ENCODE results near the gene MADD.

The MADD gene

DNA sequence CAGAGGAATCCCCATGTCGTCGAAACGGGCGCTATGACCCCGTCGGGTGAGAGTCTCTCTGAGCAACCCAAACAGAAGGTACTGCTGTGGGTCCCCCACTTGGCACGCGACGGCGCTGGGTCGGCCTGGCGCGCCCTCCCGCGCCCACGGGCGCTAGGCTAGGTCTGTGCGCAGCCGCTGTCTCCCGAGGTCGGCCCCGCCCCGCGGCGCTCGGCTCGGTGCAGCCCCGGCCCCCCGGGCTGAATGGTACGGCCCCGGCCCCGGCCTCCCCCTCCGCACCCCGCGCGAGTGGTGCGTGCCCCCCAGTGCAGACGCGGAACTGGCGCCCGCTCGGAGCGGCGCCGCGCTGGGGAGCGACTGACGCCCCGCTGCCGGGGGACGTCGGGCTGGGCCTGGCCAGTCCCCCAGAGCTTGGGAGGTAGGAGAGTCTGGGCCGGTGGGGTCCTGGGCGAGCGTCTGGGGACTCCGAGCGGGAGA, at the start of gene MADD:
Gene MADD (plus strand): TSS at position 305 of the 477 bp plus-strand sequence.
- DNase-seq = peak; percentile 88

DNA sequence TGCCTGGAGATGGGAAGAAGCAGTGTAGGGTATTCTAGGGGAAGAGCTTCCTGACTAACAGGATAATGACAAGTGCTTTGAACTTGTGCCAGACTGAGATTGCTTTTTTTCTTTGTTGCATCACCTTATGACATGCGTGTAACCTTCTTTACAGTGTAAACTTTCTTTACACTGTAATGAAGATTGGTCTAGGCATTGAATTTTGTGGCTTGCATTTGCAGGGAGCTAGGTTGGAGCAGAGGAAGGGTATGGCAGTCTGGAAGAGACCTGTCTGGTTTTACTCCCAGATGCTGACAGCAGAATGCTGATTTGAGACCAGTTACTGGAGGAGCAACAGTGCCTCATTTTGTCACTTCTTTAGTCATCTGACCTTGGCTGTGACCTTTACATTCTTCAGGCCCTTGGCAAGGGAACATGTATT, 49.5 kb upstream of the MADD start:
- DNase-seq = no peak

DNA sequence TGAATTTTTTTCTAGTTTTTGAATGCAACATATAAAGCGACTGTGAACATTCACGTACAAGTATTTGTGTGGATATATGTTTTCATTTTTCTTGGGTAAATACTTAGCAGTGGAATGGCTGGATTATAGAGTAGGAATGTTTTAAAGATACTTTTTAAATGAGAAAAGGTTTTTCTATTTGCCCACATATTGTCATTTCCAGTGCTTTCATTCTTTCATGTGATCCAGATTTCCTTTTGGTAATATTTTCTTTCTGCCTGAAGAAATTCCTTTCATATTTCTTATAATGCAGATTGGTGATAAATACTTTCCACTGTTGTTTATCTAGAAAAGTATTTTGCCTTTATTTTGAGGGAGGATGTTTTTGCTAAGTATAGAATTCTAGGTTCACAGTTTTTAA, 47.2 kb upstream of the MADD start:
- DNase-seq = no peak

DNA sequence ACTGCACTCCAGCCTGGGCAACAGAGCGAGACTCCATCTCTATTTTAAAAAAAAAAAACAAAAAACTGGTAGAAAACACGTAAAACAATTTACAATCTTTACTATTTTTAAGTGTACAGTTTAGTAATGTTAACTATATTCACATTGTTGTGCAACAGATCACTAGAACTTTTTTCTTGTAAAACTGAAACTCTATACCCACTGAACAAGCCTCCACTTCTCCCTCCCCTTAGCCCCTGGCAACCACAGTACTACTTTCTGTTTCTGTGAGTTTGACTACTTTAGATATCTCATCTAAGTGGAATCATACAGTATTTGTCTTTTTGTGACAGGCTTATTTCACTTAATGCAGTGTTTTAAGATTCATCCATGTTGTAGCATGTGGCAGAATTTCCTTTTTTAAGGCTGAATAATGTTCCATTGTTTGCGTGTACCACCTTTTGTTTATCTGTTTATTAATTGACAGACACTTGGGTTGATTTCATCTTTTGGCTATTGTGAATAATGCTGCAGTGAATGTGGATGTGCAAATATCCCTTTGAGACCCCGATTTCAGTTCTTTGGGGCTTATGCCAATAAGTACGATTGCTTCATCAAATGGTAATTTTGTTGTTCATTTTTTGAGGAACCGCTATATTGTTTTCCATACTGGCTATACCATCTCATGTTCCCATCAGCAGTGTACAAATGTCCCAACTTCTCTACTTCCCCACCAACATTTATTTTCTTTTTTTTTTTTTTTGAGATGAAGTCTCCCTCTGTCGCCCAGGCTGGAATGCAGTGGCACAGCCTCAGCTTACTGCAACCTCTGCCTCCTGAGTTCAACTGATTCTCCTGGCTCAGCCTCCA, 44.2 kb upstream of the MADD start:
- no peak for DNase-seq

DNA sequence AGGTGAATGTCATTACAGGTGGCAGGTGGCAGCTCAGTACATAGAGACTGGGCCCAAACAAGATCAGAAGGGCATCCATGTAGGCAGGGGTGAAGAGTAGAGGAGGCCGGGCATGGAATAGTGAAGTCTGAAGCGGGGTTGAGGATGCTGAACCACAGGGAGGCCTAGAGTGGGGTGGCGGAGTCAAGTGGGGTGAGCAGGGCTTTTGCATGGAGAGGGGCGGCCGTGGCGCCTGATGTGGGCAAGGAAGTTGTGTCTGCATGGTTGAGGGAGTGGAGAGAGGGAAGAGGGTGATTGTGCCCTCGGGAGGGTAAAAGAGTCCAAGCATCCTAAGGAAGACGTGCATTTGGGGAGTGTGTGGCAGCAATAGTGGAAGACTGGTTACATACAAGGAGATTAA, 40.8 kb upstream of the MADD start:
- no peak for DNase-seq

DNA sequence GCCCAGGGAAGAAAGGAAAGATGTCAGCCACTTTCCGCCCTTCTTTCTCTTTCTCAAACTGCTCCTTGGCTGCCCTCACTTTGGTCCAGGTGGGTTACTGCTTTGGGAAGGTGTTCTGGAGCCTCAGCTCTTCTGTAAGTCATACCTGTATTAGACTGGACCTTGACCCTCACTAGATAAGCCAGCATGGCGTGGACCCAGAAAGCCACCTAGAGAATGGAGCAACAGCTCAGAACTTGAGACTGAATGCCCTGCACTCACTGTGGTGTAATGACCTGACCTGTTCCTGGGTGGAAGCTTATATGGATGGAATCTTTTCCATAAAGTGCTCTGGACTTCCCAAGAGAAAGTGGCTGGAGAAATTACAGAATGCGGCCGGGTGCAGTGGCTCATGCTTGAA, 36.9 kb upstream of the MADD start:
- no peak for DNase-seq

DNA sequence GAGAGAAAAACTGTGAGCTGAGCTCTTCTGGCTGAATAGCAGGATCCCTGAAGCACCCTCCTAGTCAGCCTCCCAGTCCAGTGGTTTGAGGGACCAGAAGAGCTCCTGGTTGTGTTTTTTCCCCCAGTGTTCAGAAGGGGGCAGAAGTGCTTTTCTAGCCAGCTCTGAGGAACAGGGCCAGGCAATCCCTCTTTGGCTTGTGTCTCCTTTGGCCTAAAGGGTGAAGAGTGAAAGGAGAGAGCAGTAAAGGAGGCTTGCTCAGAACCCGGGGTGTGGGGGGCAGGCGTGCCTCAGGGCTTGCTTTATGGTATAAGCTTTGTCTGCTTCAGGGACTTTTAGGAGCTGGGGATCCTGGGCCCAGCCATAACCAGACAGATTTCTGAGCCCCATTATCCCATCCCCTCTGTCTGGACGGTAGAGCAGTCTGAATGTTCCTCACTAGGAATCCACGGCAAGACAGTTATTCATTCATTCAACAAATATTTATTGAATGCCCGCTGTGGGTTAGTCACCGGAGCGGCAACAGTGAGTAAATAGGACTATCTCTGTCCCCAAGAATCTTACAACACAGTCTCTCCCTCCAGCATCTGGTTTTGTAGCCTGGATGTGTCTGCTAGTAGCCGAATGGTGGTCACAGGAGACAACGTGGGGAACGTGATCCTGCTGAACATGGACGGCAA, 35.8 kb upstream of the MADD start:
- DNase-seq = no peak

DNA sequence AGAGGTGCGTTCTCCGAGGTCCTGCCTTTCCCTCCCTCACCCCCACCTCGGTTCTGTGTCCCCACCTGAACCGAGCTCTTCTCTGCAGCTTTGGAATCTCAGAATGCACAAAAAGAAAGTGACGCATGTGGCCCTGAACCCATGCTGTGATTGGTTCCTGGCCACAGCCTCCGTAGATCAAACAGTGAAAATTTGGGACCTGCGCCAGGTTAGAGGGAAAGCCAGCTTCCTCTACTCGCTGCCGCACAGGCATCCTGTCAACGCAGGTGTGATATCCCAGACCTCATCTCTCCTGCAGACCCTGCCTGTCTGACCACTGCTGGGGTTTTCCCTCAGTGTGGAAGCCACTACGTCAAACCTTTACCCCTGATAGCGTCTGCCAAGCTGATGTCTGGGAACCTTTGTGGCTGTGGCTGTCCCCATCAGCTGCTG, 35.2 kb upstream of the MADD start:
- peak; percentile 44 to 52 for DNase-seq

DNA sequence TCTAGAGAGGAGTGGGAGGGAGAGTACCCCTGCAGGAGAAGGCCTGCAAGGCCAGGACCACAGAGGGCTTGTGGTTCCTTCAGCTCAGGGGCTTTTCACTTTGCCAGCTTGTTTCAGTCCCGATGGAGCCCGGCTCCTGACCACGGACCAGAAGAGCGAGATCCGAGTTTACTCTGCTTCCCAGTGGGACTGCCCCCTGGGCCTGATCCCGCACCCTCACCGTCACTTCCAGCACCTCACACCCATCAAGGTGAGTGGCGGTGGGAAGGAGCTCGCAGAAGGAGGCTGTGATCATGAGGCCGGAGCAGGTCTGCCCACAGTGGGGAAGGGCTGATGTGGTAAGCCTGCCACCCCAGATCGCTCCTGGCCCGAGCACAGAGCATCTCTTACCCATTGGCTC, 34.8 kb upstream of the MADD start:
- DNase-seq = no peak

DNA sequence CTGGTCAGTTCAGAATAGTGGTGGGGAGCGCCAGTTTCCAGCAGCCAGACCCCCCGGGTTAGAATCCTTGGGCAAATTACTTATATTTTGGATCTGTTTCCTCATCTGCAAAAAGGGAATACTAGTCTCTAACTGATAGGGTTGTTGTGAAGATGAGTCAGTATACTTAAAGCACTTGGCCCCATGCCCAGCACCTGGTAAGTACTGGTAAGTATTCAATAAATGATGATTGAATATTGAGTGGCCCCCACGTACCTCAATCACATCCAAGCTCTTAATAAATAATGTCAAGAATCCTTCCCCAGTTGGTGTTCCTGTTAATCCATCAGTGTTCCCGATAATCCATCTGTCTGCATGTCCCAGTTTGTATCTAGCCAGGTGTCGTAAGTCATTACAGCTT, 33.5 kb upstream of the MADD start:
- DNase-seq = no peak

DNA sequence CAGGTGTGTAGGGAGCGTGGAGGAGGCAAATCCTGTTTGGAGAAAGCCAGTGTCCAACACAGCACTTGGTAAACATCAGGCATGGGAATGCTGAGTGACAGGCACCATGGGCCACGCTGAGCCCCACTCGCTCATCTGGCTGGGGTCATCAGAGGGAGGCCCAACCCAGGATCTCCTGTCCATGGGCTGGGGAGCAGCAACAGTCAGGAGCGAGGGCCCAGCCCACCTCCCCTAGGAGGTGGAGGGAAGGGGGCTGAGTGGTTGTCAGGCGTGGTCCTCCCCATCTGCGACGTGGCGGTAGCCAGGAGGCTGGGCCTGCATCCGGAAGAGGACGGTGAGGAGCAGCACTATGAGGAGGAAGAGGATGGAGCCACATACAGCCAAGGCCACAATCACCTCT, 30.1 kb upstream of the MADD start:
- DNase-seq = no peak

DNA sequence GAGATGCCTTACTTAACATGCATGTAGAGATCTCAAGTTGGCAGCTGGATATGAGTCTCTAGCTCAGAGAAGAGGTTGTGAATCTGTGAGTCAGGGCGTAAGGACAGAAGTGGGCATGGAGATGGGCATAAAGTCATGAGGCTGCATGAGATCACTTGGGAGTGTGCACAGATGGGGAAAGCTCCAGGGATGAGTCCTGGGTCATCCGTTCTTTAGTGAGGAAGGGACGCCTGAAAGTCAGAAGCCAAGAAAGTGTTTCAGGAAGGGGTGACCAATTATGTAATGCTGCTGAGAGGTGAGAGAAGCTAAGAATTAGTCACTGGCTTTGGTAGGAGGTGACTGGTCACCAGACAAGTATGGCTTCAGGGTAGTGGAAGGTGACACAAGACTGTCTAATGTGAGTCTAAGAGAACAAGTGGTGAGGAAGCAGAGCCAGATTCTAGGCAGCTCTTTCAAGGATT, 28.1 kb upstream of the MADD start:
- no peak for DNase-seq

DNA sequence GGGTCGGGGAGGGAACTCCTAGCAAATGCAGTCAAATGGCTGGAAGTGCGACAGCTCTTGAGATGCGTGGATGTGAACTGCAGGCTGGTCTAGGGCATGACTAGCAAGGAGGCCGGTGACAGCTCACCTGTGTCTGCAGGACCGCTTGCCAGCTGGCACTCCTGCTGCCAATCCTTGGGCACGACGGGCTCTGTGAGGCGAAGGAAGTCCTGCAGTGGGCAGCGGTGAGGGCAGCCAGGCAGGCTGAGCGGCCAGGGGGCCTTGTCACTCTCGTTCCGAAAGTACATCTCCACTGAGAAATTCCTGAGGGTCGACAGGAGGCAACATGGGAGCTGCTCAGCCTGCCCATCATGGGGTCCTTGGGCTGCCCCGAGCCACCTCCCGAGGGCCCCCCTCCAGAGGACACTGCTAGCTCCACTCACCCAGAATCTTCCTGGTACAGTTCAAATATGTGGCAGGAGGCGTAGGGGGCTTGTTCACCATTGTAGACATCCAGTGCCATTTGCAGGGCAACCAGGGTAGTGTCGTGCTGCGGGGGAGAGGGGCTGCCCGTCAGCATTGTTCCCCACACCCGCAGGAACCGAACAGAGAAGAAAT, 27.2 kb upstream of the MADD start:
- no peak for DNase-seq

DNA sequence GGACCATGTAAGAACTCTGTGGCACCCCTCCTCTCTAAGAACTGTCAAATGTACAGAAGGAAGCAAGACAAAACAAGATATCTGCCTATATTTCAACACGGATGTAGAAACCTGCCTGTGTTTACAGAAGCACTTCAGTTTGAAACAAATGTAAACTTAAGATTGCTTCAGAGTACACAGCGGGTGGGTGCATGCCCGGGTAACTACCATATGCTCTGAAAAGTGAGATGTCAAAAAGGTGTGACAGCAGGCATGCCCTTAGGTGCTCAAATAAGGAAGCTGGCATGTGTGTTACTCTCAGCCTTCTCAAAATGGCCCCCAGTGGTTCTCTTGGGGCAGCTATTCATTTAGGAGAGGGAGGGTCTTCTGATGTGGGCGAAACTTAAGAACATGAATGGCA, 26.5 kb upstream of the MADD start:
- DNase-seq = no peak

DNA sequence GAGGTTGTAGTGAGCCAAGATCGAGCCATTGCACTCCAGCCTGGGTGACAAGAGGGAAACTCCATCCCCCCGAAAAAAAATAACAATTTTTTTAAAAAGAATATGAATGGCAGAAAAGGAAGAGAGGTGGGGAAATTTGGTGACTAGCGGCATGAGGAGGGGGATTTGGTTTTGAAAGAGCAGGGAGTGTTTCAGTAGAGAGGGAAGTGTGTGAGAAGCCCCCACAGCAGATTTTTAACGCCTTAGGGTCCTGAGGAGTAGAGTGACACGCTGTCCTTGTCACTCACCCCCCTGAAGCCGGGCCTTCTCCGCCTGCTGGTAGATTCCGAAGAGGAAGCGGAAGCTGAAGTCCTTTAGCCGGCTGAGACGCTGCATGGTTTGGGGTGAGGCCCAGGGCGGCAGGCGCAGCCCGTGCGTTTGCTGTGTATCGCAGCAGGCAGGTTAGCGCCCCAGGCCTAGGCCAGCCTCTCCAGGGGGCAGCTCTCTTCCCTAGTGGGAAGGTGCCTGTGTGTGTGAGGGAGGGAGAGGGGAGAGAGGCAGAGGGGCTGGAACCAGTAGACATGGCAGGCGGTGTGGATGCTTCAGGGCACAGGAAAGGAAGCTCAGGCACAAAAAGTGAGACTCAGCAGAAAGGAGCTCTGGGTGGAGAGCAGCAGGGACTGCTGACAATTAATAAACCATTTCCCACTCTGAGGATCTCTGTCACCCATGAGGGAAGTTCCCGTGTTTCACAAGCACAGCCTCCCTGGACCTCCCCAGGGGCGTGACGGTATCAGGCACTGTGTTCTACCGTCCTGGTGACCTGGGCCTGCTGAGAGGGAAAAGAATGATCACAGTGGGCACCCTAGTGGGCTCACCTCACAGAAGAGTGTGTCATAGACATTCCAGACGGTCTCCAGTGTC, 25.2 kb upstream of the MADD start:
- DNase-seq = no peak

DNA sequence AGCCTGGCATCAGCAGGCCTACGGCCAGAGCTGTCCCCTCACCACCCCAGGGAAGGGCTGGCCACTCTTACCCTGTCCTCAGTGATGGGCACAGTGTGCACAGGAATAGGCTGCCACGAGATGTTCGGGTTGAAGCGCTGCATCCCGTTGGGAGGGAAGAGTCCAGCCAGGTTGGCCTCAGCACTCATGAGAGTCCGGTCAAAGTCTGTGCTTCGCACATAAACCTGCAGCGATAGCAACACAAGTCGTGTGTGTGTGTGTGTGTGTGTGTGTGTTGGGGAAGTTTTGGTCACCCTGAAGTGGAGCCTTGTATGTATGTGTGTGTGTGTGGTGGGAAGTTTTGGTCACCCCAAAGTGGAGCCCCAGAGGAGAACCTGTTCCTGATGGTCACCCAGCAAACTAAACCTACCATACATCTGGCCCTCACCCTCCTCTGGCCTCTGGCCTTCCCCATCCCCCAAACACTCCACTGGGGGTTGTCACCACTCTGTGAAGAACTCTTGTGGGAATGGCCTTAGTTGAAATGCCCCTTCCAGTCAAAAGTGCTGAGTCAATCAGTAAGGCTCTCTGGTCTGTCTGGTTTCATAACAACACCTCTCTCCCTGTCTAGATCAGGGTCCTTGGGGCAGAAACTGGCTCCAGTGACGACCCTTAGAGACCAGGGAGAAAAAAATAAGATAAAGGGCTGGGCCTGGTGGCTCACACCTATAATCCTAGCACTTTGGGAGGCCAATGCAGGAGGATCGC, 24.1 kb upstream of the MADD start:
- DNase-seq = no peak

DNA sequence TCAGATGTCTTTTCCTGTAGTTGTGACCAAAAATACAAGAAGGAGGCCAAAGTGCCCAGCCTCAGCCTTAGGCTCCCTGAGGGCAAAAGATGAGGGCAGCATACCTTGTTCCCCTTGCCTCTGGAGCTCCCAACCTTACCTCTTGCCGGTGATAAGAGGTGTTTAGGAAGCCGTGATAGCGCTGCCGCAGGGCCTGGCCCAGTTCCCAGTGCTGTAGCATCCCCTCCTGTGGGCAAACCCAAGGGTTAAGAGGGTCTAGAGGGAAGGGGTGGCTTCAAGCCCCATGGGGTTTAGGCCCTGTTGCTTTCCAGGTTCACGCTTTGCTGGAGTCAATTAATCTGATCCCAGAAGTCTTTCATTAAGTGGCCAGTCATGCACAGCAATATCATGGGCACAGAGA, 22.4 kb upstream of the MADD start:
- no peak for DNase-seq

DNA sequence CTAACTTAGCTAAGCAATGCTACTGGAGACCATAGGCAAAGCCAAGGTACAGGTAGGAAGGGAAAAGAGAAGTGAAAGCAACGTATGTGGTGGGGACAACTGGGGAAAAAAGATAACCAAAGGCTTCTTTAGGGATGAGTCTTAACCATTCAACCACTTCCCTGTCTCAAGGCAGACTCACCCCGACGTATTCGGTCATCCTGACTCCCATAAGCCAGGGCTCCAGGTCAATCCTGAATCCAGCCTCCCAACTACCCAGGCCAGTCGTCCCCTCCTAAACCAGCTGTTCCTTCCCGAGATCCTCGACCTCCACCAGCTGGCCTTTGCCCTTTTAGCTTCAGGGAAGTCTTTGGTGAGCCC, 21.6 kb upstream of the MADD start:
- DNase-seq = no peak

DNA sequence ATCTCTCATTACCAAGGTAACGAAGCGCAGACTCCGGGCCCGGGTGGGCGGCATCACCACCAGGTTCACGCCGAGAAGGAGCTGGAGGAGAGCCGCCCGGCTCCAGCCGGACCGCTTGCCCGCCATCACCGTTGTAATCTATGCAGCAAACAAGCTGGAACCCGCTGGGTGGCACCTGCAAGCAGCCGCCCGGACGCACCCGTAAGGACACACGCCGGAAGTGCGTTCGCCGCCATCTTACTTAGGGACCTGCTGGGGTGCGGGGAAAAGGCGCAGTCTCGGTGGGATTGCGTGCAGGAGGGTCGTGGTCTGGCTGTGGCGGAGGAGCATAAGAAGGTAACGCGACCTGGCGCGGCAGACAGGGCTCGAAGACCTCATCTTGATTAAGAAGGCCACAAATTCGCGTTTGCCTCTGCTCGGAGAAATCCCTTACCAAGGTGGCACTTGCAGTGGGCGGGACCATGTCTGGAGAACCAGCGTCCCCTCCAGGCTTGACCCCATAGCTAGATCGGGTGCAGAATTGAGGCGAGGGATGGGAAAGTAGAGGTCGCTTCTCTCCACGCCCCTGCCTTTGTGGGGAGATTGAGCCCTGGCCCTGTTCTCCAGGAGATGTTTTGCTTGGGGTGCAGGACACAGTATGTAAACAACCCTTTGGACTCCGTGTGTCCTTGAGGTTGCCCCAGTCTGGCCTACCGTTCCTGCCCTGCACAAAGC, 21.1 kb upstream of the MADD start, which contains the start of gene ACP2:
Gene ACP2 (minus strand): TSS at position 151 of the 714 bp plus-strand sequence. CDS start 25 bp downstream, at position 126.
- peak; percentile 78 to 80 for DNase-seq

DNA sequence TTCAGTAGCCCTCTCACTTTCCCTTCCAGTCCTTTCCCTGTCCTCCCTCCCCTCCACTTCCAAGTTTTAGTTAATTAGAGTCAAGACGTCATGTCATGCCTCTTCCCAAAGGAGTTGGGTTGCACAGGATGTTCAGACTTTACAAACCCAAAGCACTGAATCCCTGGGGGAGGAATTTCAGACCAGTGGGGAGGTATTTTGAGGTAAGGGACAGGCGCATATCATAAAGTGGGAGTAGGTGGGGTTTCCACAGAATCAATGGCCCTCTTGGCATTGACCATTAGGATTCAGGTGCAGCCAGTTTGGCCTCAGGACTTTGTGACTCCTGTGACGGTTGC, 20.6 kb upstream of the MADD start:
- DNase-seq = no peak

DNA sequence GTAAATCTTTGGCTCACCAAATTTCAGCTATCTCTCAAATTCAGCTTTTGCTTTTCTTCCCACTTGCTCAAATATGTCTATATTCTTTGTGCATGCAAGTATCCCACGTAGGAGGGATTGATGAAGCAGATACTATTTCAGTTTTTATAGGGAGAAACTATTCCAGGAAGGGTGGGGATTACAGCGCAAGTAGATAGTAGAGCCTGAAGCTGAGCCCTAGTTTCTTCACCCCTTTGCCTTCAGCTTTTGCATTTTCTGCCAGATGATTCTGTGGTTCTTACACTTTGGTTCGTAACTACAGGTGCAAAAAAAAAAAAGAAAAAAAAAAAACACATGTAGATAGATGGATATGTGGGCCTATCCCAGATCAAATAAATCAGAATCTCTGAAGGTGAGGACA, 18.2 kb upstream of the MADD start:
- no peak for DNase-seq

Measured in activated CD4-positive, alpha-beta T cell treated with anti-CD3 and anti-CD28 coated beads, Interleukin-2, amount 50 U/mL, for 4 hours (primary cell).